Anterior cingulate cortex (tissue), 58 donors: Measurements from ENCODE around the gene PSMD13.

Experiments
- DNase-seq, 58 donors: peaks; one replicate each; lab custom pipeline; 2025; lab: John Stamatoyannopoulos, UW

PSMD13 gene

DNA sequence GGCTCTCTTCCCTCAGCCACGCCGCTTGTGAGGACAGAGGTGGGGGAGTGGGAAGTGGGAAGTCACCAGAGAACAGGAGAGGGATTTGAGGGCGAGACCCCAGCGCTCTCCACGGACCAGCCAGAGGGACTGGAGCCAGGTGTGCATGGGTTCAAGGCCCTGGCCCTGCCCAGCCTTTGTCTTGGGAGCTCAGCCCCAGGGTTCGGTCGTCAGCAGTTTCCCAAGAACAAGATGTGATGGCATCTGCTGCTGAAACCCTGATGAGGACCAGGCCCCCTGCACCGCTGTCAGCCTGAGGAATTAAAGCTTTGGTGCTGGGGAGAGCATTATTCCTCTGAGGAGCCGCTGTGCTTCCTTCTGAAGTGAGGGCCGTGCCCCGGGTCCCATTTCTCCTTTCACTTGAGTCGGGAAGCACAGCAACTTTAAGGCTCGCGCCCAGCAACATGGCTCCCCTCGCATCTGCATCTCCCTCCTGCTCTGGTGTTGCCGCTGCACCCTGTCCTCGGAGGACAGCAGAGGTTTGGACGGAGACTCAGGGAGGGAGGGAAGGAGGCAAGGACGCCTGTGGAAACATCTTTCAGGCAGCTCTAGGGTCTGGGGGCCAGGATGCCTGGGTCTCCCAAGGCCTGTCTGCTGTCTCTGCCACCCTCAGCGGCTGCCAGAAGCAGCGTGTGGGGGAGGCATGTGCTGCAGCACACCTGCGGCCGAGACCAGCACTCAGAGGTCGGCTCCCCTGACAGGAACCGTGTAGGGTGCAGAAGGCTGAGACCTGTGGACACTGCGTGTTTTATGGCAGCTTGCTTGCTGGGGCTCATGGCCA lies 58.8 kb downstream of the PSMD13 start:
- DNase-seq = no peak

DNA sequence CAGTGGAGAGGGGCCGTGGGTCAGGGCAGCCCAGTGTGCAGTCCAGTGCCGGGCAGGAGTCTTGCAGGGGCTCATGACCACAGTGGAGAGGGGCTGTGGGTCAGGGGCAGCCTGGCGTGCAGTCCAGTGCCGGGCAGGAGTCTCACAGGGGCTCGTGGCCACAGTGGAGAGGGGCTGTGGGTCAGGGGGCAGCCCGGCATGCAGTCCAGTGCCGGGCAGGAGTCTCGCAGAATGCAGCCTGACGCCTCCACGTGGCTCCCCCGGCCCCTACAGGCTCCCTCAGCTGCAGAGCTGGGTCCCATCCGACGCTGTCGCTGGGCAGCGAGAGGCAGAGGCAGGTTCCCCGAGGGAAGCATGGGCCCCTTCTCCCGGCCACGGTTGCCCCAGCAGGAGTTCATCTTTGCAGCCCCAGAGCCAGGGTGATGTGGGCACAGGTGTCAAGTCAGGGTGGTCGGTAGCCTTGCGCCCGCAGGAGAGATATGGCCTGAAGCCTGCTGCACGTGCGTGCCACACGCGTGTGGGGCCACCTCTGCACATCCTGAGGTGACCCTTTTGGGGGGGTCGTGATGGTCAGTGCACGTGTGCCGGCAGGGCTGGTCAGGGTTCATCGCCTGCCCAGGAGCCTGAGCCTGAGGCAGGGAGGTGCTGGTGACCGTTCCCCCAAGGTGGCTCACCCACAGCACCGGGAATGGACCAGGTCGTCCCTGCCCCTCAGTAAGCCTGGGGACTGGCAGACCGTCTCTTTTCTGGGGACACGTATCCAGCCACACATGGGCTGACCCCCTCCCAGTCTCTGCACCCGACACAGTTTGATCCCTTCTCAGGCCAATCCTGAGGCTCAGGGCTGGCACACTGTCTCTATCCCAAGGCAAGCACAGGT lies 59.6 kb downstream of the PSMD13 start:
- DNase-seq = no peak

DNA sequence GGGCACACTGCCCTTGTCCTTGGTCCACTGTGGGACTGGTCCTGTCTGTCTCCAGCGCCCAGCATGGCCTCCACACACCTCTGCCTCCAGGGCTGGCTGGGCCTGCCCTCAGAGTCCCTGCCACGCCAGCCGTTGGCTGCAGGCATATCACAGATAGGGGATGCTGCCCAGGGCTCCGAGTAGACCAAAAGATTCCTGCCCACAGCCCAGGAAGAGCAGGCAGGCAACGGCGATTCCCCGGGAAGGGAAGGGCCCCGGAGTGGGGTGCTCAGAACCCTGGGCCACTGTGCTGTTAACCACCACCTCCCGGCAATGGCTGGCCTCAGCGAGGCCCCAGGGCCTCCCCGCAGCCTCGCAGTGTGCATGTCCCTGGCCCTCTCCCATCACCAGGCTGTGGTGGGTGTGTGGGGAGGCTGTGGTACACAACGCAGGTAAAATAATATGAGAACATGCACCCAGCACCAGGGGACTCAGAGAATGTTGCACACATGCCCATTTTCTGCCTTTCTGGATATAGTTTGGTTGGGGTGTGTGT lies 60.3 kb downstream of the PSMD13 start:
- DNase-seq = no peak

DNA sequence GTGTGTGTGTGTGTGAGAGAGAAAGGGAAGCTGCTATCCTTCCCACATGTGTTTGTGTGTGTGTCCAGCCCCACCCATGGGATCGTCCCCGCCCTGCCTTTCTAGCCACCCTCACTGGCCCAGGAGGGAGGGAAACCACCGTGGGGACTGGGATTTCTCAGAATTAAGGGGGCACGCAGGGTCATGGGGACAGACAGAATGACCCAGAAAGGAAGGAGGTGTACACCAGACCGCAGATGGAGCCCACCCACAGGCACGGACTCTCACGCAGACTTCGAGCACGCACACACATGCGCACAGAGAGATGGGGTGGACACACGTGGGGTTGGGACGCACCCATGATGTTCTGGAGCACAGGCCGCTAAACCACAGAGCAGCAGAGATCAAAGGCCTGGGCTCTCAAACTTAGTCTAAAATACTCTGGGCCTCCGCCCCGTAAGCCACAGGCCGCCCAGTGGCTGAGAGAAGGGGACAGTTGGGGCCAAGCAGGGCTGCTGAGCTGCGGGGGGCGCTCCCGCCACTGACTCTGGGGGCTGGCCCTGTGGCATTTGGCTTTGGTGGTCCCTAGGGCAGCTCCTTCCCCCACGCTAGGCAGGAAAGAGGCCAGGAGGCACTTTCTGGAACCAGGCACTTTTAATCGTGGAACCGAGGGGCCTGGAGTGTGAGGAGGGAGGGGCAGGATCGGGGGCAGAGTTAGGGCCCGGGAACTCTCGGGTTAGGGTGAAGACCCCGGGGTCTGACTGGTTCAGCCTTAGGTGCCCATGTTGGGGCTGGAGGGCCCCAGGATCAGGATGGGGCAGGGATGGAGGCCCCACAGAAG lies 61.0 kb downstream of the PSMD13 start:
- DNase-seq = no peak

DNA sequence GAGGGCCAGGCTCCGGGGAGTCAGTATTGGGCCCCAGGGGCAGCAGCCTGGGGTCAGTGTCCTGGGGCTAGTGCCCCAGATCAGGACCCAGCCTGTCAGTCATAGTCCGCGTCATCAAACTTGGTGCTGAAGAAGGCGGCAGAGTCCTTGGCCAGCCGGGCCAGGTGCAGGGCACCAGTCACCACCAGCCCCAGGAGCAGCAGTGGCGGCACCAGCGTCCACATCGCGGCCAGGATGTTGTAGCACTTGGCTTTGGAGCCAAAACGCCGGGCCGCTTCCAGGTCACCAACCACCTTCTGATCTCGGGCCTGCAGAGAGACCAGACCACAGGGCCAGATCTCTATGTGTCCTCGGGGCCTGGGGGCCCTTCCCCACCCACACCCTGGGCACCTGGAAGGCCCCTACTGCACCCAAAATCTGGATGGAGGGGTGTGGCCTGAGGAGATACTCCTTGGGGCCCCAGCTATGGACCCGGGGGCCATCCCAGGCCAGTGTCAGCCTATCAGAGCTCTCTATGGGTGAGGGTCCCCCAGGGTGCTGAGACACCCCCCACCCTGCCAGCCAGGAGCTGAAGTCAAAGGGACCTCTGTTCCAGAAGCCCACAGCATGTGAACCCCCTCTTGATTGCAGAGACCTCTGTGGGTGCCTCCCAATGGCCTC lies 61.8 kb downstream of the PSMD13 start:
- no peak for DNase-seq

DNA sequence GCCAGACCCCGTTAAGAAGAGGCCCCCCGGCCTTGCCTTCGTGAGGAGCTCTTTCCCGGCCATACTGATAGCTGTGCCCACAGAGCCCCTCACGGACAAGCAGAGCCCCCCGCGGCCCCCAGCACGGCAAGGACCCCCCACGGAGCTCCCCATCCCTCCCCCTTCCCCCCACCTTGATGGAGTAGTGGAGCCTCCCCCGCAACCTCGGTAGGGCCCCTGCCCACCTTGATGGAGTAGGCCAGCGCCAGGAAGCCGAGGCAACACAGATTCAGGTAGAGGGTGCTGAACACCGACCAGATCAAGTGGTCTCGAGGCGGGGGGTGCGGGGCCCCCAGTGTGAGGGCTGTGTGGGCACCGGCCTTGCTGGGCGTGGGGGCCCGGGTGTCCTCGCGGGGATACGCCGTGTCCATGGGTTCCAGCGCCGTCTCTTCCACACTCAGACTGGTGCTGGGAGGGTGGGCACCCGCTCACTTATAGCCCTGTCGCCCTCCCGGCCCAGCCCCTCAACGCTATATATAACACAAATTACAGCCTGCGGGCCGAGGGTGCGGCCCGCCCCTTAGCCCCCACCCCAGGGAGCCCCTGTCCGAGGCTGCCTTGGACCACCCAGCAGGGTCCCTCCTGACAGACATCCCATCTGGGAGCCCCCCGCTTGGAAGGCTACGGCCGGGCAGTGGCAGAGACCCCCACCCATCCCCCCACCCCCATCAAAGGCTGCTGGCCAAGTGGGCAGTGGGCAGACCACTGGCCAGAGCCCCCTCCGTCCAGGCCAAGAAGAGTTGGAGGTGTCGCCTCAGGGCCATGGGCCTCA lies 62.5 kb downstream of the PSMD13 start, which contains the start of gene IFITM5:
TSS of gene IFITM5 (minus strand) at position 446 of the 811 bp plus-strand sequence. CDS start at position 410, 36 bp downstream.
- DNase-seq = no peak

DNA sequence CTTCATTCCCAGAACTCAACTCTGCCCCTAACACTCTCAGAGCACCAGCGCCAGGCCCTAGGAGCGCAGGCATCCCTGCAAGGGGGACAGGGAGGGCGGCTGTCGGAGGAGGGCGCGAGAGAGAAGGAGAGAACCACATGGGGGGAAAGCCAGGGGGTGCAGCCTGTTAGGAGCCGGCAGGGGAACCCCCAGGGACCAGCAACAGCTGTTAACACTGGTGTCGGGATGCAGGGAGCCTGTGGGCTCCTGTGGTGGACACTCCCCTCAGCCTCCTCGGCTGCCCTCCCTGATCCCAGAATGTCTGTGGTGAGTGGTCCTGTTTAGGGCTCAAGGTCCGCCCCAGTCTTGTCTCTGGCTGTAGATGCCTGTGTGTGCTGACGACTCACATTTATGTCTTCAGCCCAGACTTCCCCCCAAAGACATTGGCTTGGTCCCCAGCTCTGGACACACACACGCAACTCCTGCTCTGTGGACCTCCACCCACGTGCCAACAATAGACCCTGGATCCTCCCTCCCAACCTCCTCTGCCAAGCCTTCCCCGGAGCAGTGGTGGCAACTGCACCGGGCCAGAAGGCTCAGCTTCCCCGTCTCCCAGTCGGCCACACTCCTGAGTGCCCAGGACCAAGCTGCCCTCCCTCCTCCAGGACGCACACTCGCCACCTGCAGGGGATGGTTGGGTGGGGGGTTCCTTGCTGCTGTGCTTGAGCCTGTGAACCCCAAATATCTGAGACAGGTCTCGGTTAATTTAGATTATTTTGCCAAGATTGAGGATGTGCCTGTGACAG lies 63.4 kb downstream of the PSMD13 start:
- DNase-seq = no peak
